ENCODE results near the gene RPL19. TPM values are rescaled to one million over a fixed set of nuclear protein-coding genes. Genes with fewer than 3 reads are reported as not detected.

Gene RPL19
- polyA plus RNA-seq (2012; ENCODE audit: low read depth, missing spikeins) = 3,934 TPM

DNA sequence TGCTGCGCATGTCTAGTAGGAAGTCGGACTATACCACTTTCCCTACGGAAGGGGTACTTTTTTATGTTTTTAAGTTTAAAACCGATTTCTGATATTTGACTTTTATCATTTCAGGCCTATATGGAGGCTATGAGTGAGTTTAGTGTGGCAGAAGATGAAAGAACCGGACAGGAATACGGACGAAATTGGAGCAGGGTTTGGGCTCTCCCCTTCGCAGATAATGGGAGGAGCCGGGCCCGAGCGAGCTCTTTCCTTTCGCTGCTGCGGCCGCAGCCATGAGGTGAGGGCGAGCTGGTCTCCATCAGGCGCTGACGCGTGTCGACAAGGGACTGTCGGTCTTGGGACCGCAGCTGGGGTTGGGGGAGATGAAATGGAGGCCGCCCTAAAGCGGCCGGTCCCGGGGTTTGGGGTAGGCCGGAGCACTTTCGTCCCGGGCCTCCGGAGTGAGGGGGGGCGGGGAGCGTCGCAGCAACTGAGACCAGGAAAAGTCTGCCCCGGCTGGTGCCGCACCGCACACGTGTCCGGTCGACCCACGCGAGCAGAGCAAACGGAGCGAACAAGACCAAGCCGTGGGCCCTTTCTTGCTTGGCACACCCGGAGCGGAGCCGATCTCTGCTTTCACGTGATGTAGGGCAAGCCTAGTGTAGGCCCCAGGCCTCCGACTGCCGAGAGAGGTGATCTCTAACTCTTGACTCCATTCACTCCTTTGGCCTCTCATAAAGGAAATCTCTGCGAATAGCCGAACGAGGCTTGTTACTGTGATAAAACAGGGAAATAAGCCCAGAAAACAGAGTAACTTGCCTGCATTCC, at the start of gene RPL19:
TSS of gene RPL19 (plus strand) at position 214 of the 810 bp plus-strand sequence. CDS start at position 276, 62 bp downstream.
- FAIRE-seq (peak; percentile 28), DNase-seq (ENCODE audit: insufficient read length, low spot score) (peak; percentile 81)
- peak; percentile 99 for TF ChIP-seq POLR2AphosphoS5 (IDR thresholded peaks at IDR 0.05; ENCODE audit: low read depth, low read length)
- TF ChIP-seq PAX5 (IDR thresholded peaks at IDR 0.05; ENCODE audit: insufficient read depth, low read length, severe bottlenecking) = no peak
- peak; percentile 99 for TF ChIP-seq POLR2A (IDR thresholded peaks at IDR 0.05; ENCODE audit: low read depth, low read length)
- TF ChIP-seq SPI1 (IDR thresholded peaks at IDR 0.05; ENCODE audit: low read depth, low read length) = no peak
- TF ChIP-seq TAF1 (IDR thresholded peaks at IDR 0.05; ENCODE audit: low read depth, low read length) = peak; percentile 98
- TF ChIP-seq POU2F2 (IDR thresholded peaks at IDR 0.05; ENCODE audit: low read depth, low read length) = peak; percentile 79

DNA sequence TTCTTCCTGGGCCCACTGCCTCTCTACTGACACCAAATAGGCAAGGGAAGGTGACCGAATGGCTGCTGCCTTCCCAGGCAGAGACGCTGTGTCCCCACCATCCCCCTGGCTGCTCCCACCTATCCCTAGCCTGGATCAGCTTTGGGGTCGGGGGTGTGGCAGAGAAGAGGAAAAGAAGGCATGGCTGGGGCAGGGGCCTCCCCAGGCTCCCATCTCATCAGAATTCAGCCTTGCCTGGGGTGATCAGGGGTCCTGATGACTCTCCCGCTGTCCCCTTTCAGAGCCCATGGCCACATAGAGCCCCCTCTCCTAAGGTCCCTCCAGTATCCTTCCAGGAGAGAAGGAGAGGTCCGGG, 49.3 kb upstream of the RPL19 start:
- TF ChIP-seq POLR2A (IDR thresholded peaks at IDR 0.05; ENCODE audit: low read depth, low read length) (no peak), POLR2AphosphoS5 (IDR thresholded peaks at IDR 0.05; ENCODE audit: low read depth, low read length) (no peak), TAF1 (IDR thresholded peaks at IDR 0.05; ENCODE audit: low read depth, low read length) (no peak), SPI1 (IDR thresholded peaks at IDR 0.05; ENCODE audit: low read depth, low read length) (no peak), POU2F2 (IDR thresholded peaks at IDR 0.05; ENCODE audit: low read depth, low read length) (no peak), PAX5 (IDR thresholded peaks at IDR 0.05; ENCODE audit: insufficient read depth, low read length, severe bottlenecking) (no peak)
- FAIRE-seq = no peak
- DNase-seq (ENCODE audit: insufficient read length, low spot score) = no peak

DNA sequence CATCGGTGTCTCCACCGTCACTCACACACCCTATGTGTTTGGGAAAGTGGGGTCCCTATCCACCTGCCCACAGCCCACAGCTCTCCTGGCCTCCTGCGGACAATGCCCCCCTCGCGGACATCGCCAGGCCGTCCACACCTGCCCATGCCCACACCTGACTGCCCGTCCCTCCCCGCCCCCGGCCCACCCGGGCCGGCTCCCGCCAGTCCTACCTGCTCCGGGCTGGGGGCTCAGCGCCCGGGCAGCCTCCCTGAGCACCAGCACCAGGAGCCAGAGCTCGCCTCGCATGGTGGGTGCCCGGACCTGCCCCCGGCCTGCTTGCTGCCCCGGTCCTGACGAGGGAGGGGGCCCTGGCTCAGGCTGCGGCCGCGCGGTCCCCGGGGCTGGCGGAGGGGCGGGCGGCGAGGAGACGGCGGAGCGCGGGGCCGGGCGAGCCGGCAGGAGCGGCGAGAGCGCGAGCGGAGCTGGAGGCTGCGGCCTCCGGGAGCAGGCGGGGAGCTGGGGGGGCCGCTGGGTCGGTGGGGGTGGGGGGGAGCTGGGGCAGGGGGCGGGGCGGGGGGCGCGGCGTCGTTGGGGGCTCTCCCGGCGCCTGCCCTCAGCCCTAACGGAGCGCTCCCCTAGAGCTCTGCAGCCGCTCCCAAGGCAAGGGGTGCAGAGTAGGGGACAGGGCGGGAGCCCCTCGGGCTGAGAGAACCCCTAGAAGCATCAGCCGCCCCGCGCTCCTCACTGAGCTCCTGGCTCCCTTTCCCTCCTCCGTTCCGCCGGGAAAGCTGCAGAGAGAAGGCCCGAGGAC, 48.7 kb upstream of the RPL19 start, which contains the start of gene PLXDC1:
TSS of gene PLXDC1 (minus strand) at position 488 of the 793 bp plus-strand sequence. CDS start at position 288, 200 bp downstream.
- FAIRE-seq (no peak), DNase-seq (ENCODE audit: insufficient read length, low spot score) (no peak)
- TF ChIP-seq POLR2AphosphoS5 (IDR thresholded peaks at IDR 0.05; ENCODE audit: low read depth, low read length) (no peak), PAX5 (IDR thresholded peaks at IDR 0.05; ENCODE audit: insufficient read depth, low read length, severe bottlenecking) (no peak), SPI1 (IDR thresholded peaks at IDR 0.05; ENCODE audit: low read depth, low read length) (no peak), POU2F2 (IDR thresholded peaks at IDR 0.05; ENCODE audit: low read depth, low read length) (no peak), TAF1 (IDR thresholded peaks at IDR 0.05; ENCODE audit: low read depth, low read length) (no peak), POLR2A (IDR thresholded peaks at IDR 0.05; ENCODE audit: low read depth, low read length) (no peak)

DNA sequence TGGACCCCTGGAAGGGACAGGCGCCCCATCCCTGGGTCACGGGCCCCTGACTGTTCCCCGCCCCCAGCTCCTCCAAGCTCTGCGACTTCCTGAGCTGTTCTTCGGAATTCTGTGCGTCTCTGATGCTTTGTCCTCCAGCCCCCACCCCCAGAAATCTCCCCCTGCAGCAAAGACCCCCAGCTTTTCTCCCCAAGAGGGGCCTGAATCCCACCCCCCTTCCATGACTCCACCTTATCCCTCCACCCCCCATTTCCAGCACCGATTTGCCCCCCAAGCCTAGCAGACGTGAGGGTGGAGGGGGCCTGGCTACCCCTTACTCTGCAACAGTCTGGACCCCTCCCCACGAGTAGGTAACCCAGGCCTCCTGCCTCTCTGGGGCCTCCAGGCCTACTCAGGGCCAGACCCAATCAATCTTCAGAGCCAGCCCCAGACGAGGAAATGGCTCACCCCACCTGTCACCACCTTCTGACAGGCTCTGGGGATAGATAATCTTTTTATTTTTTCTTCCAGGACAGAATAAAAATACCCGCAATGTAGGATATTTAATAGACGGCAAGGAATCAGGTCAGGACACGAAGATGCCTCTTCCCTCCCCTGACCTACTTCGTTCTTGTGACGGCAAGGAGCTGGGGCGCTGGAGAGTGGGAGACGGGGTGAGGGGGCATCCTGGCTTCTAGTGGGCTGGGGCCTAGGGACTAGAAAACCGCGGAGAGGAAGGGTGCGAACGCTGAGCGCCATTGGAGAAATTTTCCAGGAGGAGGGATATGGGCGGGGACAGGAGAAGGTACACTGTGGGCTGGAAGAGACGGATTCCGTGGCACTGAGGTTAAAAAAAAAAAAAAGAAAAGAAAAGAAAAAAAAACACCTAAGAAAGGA, 47.9 kb upstream of the RPL19 start:
- DNase-seq (ENCODE audit: insufficient read length, low spot score) (no peak), FAIRE-seq (no peak)
- no peak for TF ChIP-seq POU2F2 (IDR thresholded peaks at IDR 0.05; ENCODE audit: low read depth, low read length)
- no peak for TF ChIP-seq PAX5 (IDR thresholded peaks at IDR 0.05; ENCODE audit: insufficient read depth, low read length, severe bottlenecking)
- TF ChIP-seq POLR2AphosphoS5 (IDR thresholded peaks at IDR 0.05; ENCODE audit: low read depth, low read length) = no peak
- no peak for TF ChIP-seq SPI1 (IDR thresholded peaks at IDR 0.05; ENCODE audit: low read depth, low read length)

DNA sequence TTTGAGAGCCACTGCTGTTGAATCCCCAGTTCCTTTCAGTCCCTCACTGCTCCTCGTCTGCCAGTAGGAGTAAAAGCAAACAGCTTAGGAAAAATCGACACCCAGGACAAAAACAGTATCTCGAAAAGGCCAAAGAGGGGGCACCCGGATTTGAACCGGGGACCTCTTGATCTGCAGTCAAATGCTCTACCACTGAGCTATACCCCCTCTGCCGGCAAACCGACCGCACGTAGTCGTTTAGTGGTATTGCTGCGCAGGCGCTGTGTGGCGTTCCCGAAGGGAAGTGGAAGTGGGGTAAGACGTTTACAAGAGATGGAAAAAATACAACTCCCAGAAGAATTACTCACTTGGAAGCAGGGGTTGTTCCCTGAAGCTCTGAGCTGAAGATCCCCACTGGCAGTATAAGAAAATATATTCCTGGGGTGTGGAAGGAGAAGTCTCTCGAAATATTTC, 46.5 kb upstream of the RPL19 start:
- DNase-seq (ENCODE audit: insufficient read length, low spot score) = no peak
- FAIRE-seq = peak; percentile 38
- TF ChIP-seq PAX5 (IDR thresholded peaks at IDR 0.05; ENCODE audit: insufficient read depth, low read length, severe bottlenecking) = no peak
- TF ChIP-seq SPI1 (IDR thresholded peaks at IDR 0.05; ENCODE audit: low read depth, low read length) = peak; percentile 74
- peak; percentile 42; the same call in 1 of the 2 replicates for TF ChIP-seq POU2F2 (IDR thresholded peaks at IDR 0.05; ENCODE audit: low read depth, low read length)

DNA sequence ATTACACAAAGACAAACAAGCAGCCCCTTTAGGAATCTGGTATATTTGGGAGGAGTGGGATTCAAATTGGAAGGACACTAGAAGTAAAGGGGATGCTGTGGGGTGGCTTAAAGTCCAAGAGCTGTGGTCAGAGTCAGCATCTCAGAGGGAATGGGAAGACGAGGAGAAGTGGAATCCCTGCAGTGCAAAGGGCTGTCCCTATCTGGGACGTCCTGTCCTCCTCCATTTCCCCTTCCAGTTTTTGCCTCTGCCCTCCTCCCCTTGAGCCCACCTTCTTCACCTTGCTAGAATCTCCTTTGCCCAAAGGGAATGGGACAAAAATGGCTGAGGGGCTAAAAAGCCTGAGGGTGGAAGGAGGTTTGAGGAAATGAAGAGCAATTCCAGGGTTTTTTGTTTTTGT, 44.4 kb upstream of the RPL19 start:
- FAIRE-seq (no peak), DNase-seq (ENCODE audit: insufficient read length, low spot score) (no peak)
- TF ChIP-seq TAF1 (IDR thresholded peaks at IDR 0.05; ENCODE audit: low read depth, low read length) (no peak), POU2F2 (IDR thresholded peaks at IDR 0.05; ENCODE audit: low read depth, low read length) (no peak), PAX5 (IDR thresholded peaks at IDR 0.05; ENCODE audit: insufficient read depth, low read length, severe bottlenecking) (no peak), SPI1 (IDR thresholded peaks at IDR 0.05; ENCODE audit: low read depth, low read length) (no peak), POLR2A (IDR thresholded peaks at IDR 0.05; ENCODE audit: low read depth, low read length) (no peak), POLR2AphosphoS5 (IDR thresholded peaks at IDR 0.05; ENCODE audit: low read depth, low read length) (no peak)

DNA sequence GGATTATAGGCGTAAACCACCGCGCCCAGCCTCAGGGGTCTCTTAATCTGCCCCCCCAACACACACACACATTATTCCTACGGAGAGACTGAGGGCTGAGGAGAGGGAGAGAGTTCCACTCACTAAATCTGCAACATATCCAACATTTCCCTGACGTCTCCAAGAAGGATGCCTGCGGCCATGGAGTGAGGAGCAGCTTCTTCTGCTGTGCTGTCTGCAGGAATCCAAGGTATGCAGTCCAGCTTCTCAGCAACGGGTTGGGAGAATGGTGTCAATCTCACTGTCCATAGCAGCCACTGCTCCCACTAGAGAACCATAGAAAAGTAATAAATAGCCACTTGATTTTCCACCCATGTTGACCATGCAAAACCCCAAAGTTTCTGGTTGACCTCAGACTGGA, 43.6 kb upstream of the RPL19 start:
- FAIRE-seq (no peak), DNase-seq (ENCODE audit: insufficient read length, low spot score) (no peak)
- TF ChIP-seq POLR2AphosphoS5 (IDR thresholded peaks at IDR 0.05; ENCODE audit: low read depth, low read length) (no peak), POU2F2 (IDR thresholded peaks at IDR 0.05; ENCODE audit: low read depth, low read length) (no peak), POLR2A (IDR thresholded peaks at IDR 0.05; ENCODE audit: low read depth, low read length) (no peak), SPI1 (IDR thresholded peaks at IDR 0.05; ENCODE audit: low read depth, low read length) (no peak), TAF1 (IDR thresholded peaks at IDR 0.05; ENCODE audit: low read depth, low read length) (no peak), PAX5 (IDR thresholded peaks at IDR 0.05; ENCODE audit: insufficient read depth, low read length, severe bottlenecking) (no peak)

DNA sequence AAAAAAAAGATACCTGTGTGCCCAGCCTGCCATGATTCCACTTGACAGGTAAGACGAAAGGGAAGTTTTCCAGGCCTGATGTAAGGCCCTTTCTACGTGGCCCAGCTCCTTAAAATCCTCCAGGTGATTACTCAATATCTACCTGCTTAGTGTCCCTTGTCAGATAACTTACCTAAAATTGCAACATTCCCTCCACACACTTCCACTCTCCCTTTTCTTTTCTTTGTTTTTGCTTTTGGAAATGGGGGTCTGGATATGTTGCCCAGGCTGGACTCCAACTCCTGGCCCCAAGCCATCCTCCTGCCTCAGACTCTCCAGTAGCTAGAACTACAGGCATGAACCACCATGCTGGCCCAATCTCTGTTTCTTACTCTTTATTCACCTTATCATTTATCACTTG, 41.5 kb upstream of the RPL19 start:
- FAIRE-seq (no peak), DNase-seq (ENCODE audit: insufficient read length, low spot score) (no peak)
- TF ChIP-seq POLR2A (IDR thresholded peaks at IDR 0.05; ENCODE audit: low read depth, low read length) = no peak
- no peak for TF ChIP-seq POLR2AphosphoS5 (IDR thresholded peaks at IDR 0.05; ENCODE audit: low read depth, low read length)
- TF ChIP-seq PAX5 (IDR thresholded peaks at IDR 0.05; ENCODE audit: insufficient read depth, low read length, severe bottlenecking) = no peak
- TF ChIP-seq TAF1 (IDR thresholded peaks at IDR 0.05; ENCODE audit: low read depth, low read length) = no peak
- no peak for TF ChIP-seq SPI1 (IDR thresholded peaks at IDR 0.05; ENCODE audit: low read depth, low read length)
- no peak for TF ChIP-seq POU2F2 (IDR thresholded peaks at IDR 0.05; ENCODE audit: low read depth, low read length)

All from GM12891 (cell line).